ENCODE data around the gene PLEKHA6. TPM values are rescaled to one million over a fixed set of nuclear protein-coding genes. Genes with fewer than 3 reads are reported as not detected.

The PLEKHA6 gene
- total and polyA plus RNA-seq, 2 donors (not counting 1 experiment from before 2014, with no cell fraction given), result 0.31 to 0.47 TPM

- intact Hi-C loops (cut with micrococcal nuclease), result no loop called here
- Mint-ChIP-seq H3K4me1 (no peaks in the 10 kb centered on the region), H3K27me3 (peaks cover 24% of the 10 kb centered on the region), H3K27ac (no peak overlapping the region), H3K9me3 (ENCODE audit: insufficient read depth) (no peaks in the 10 kb centered on the region), H3K4me3 (no peak overlapping the region)
- DNase-seq (no peak), ATAC-seq (ENCODE audit: low read depth) (no peak)
- 86% methylated on average over 4 of the region's 7 CpGs for WGBS (ENCODE audit: insufficient coverage)
- Histone ChIP-seq H4K20me1 (ENCODE audit: control insufficient read depth, insufficient read depth, low read length, poor library complexity, severe bottlenecking) (no peaks in the 10 kb centered on the region), H3K27ac (ENCODE audit: low read length in 2 of 2) (no peak overlapping the region), H2AFZ (ENCODE audit: insufficient read depth, low read depth, low read length, poor library complexity, severe bottlenecking) (no peak overlapping the region), H3K4me3 (ENCODE audit: control extremely low read depth in 1 of 5, extremely low read depth in 1 of 5, insufficient read depth in 1 of 5, low read depth in 2 of 5, low read length in 4 of 5) (no peak overlapping the region), H3K9me3 (ENCODE audit: control extremely low read depth in 1 of 3, control insufficient read depth in 2 of 3, insufficient read depth in 1 of 3, low read length in 2 of 3) (no peaks in the 10 kb centered on the region), H3K27me3 (replicated peaks in 1 of 4; ENCODE audit: control extremely low read depth in 1 of 4, control insufficient read depth in 3 of 4, insufficient read depth in 4 of 4, low read length in 3 of 4) (peaks cover 0 to 9% (median 0%) of the 10 kb centered on the region in 4 experiments), H3K9ac (ENCODE audit: low read length) (no peak overlapping the region), H3K4me1 (ENCODE audit: control insufficient read depth in 2 of 2, insufficient read depth in 2 of 2, low read length in 2 of 2) (no peaks in the 10 kb centered on the region), H3K36me3 (replicated peaks in 1 of 2; ENCODE audit: control extremely low read depth in 1 of 2, control insufficient read depth in 1 of 2, extremely low read depth in 1 of 2, insufficient read depth in 2 of 2, low read length in 1 of 2) (no peaks in the 10 kb centered on the region), H3K4me2 (replicated peaks; ENCODE audit: low read depth, low read length, poor library complexity, severe bottlenecking) (no peak overlapping the region), H3K79me2 (ENCODE audit: control insufficient read depth, insufficient read depth, low read length) (no peaks in the 10 kb centered on the region)
- no peak for TF ChIP-seq CTCF (IDR thresholded peaks at IDR 0.05)
- no peak for TF ChIP-seq EZH2 (IDR thresholded peaks at IDR 0.05; ENCODE audit: borderline replicate concordance, insufficient read depth, low read depth, low read length, poor library complexity, severe bottlenecking)
- ChIA-PET POLR2A (no interaction called here), CTCF (no interaction called here)
Observed at GRCh38 chr1:204349602-204350001, 10.1 kb downstream of the PLEKHA6 start.

GRCh38 chr1:204348722-204349121, 11.0 kb downstream of the PLEKHA6 start:
- Histone ChIP-seq H2AFZ (ENCODE audit: insufficient read depth, low read depth, low read length, poor library complexity, severe bottlenecking) (no peak overlapping the region), H3K9ac (ENCODE audit: low read length) (no peak overlapping the region), H3K4me1 (ENCODE audit: control insufficient read depth in 2 of 2, insufficient read depth in 2 of 2, low read length in 2 of 2) (no peaks in the 10 kb centered on the region), H3K36me3 (replicated peaks in 1 of 2; ENCODE audit: control extremely low read depth in 1 of 2, control insufficient read depth in 1 of 2, extremely low read depth in 1 of 2, insufficient read depth in 2 of 2, low read length in 1 of 2) (no peaks in the 10 kb centered on the region), H3K9me3 (ENCODE audit: control extremely low read depth in 1 of 3, control insufficient read depth in 2 of 3, insufficient read depth in 1 of 3, low read length in 2 of 3) (no peaks in the 10 kb centered on the region), H3K27me3 (replicated peaks in 1 of 4; ENCODE audit: control extremely low read depth in 1 of 4, control insufficient read depth in 3 of 4, insufficient read depth in 4 of 4, low read length in 3 of 4) (peaks cover 0 to 9% (median 0%) of the 10 kb centered on the region in 4 experiments), H3K4me3 (ENCODE audit: control extremely low read depth in 1 of 5, extremely low read depth in 1 of 5, insufficient read depth in 1 of 5, low read depth in 2 of 5, low read length in 4 of 5) (no peak overlapping the region), H3K79me2 (ENCODE audit: control insufficient read depth, insufficient read depth, low read length) (no peaks in the 10 kb centered on the region), H3K4me2 (replicated peaks; ENCODE audit: low read depth, low read length, poor library complexity, severe bottlenecking) (no peak overlapping the region), H4K20me1 (ENCODE audit: control insufficient read depth, insufficient read depth, low read length, poor library complexity, severe bottlenecking) (no peaks in the 10 kb centered on the region), H3K27ac (ENCODE audit: low read length in 2 of 2) (no peak overlapping the region)
- peaks cover 21% of the 10 kb centered on the region for H3K27me3 Mint-ChIP-seq
- no peaks in the 10 kb centered on the region for H3K9me3 Mint-ChIP-seq (ENCODE audit: insufficient read depth)
- no peak overlapping the region for H3K4me3 Mint-ChIP-seq
- no peak overlapping the region for H3K27ac Mint-ChIP-seq
- ChIA-PET POLR2A (no interaction called here), CTCF (no interaction called here)
- intact Hi-C loops (cut with micrococcal nuclease), result no loop called here
- WGBS (ENCODE audit: insufficient coverage), result 26% methylated on average over 5 of the region's 6 CpGs
- H3K4me1 Mint-ChIP-seq, result no peaks in the 10 kb centered on the region
- TF ChIP-seq EZH2 (IDR thresholded peaks at IDR 0.05; ENCODE audit: borderline replicate concordance, insufficient read depth, low read depth, low read length, poor library complexity, severe bottlenecking), result no peak
- no peak for TF ChIP-seq CTCF (IDR thresholded peaks at IDR 0.05)
- ATAC-seq (ENCODE audit: low read depth) (no peak), DNase-seq (no peak)
